H9 (cell line): ENCODE data around the gene IER5L. TPM values are rescaled to one million over a fixed set of nuclear protein-coding genes. Genes with fewer than 3 reads are reported as not detected.

Experiments
- DNase-seq: peaks from one replicate; pipeline ENCODE4 v3.0.0-alpha.2; 2017
- H2AFZ ChIP-seq: one replicate; pipeline ENCODE4 v1.6.1; 2013; ENCODE audit warnings: mild to moderate bottlenecking, low read length, control low read depth, moderate library complexity
- H2AK5ac ChIP-seq: 2 replicates; pipeline ENCODE4 v1.6.1; 2013; ENCODE audit warnings: low read length, control low read depth, mixed read lengths; ENCODE audit not compliant: insufficient read length
- H2BK120ac ChIP-seq: one replicate; pipeline ENCODE4 v1.6.1; 2013; ENCODE audit warnings: low read depth, mild to moderate bottlenecking, low read length, control low read depth, inconsistent platforms; ENCODE audit not compliant: poor library complexity, severe bottlenecking
- H2BK12ac ChIP-seq: 2 replicates; pipeline ENCODE4 v1.6.1; 2013; ENCODE audit warnings: low read length, control low read depth, mixed read lengths, low read depth; ENCODE audit not compliant: insufficient read length
- H2BK15ac ChIP-seq: 2 replicates; pipeline ENCODE4 v1.6.1; 2013; ENCODE audit warnings: low read depth, low read length, control low read depth
- H2BK20ac ChIP-seq: one replicate; pipeline ENCODE4 v1.6.1; 2013; ENCODE audit warnings: low read depth, mild to moderate bottlenecking, low read length, control low read depth, inconsistent platforms; ENCODE audit not compliant: poor library complexity, severe bottlenecking
- H2BK5ac ChIP-seq: 2 replicates; pipeline ENCODE4 v1.6.1; 2013; ENCODE audit warnings: low read length, control low read depth, mixed read lengths; ENCODE audit not compliant: insufficient read length
- H3K14ac ChIP-seq: 2 replicates; pipeline ENCODE4 v1.6.1; 2013; ENCODE audit warnings: low read length, control low read depth; ENCODE audit not compliant: insufficient read depth
- H3K18ac ChIP-seq: 2 replicates; pipeline ENCODE4 v1.6.1; 2013; ENCODE audit warnings: low read depth, mild to moderate bottlenecking, mixed read lengths, low read length, control low read depth; ENCODE audit not compliant: insufficient read length
- H3K23ac ChIP-seq: 2 replicates; pipeline ENCODE4 v1.6.1; 2013; ENCODE audit warnings: low read length, control low read depth, mixed read lengths, low read depth; ENCODE audit not compliant: insufficient read length
- H3K23me2 ChIP-seq: 2 replicates; pipeline ENCODE4 v1.6.1; 2013; ENCODE audit warnings: low read depth, mild to moderate bottlenecking, mixed read lengths, low read length, control low read depth; ENCODE audit not compliant: insufficient read length, poor library complexity, severe bottlenecking
- H3K27ac ChIP-seq: 2 replicates; pipeline ENCODE4 v1.5.1; 2013; ENCODE audit warnings: low read length, control low read depth, mixed read lengths, low read depth; ENCODE audit not compliant: insufficient read length
- H3K27me3 ChIP-seq: 2 replicates; pipeline ENCODE4 v1.6.1; 2013; ENCODE audit warnings: low read length, control low read depth, inconsistent platforms; ENCODE audit not compliant: insufficient read depth
- H3K4ac ChIP-seq: 2 replicates; pipeline ENCODE4 v1.6.1; 2013; ENCODE audit warnings: low read depth, mild to moderate bottlenecking, control low read depth, inconsistent platforms, low read length, moderate library complexity
- H3K4me1 ChIP-seq: 2 replicates; pipeline ENCODE4 v1.6.1; 2013; ENCODE audit warnings: low read length, control low read depth, inconsistent platforms; ENCODE audit not compliant: insufficient read depth
- H3K4me2 ChIP-seq: 2 replicates; pipeline ENCODE4 v1.6.1; 2013; ENCODE audit warnings: low read length, control low read depth, mixed read lengths; ENCODE audit not compliant: insufficient read length, insufficient read depth
- H3K56ac ChIP-seq: 2 replicates; pipeline ENCODE4 v1.6.1; 2013; ENCODE audit warnings: low read depth, mild to moderate bottlenecking, mixed read lengths, low read length, control low read depth; ENCODE audit not compliant: insufficient read length
- H3K79me1 ChIP-seq: 2 replicates; pipeline ENCODE4 v1.6.1; 2013; ENCODE audit warnings: low read depth, mild to moderate bottlenecking, moderate library complexity, low read length, control low read depth, inconsistent platforms; ENCODE audit not compliant: insufficient read depth, poor library complexity, severe bottlenecking
- H3K79me2 ChIP-seq: 2 replicates; pipeline ENCODE4 v1.6.1; 2013; ENCODE audit warnings: low read length, control low read depth, inconsistent platforms; ENCODE audit not compliant: insufficient read depth
- H3K9ac ChIP-seq: 2 replicates; pipeline ENCODE4 v1.6.1; 2013; ENCODE audit warnings: low read length, control low read depth, mixed read lengths; ENCODE audit not compliant: insufficient read length; ENCODE audit errors: extremely low read depth
- H3K9me3 ChIP-seq: one replicate; pipeline ENCODE4 v1.6.1; 2013; ENCODE audit warnings: low read depth, low read length, inconsistent platforms; ENCODE audit not compliant: control insufficient read depth
- H3T11ph ChIP-seq: one replicate; pipeline ENCODE4 v1.6.1; 2013; ENCODE audit warnings: mild to moderate bottlenecking, low read length, control low read depth, inconsistent platforms
- H4K20me1 ChIP-seq: one replicate; pipeline ENCODE4 v1.6.1; 2013; ENCODE audit not compliant: control insufficient read depth, insufficient read length, insufficient read depth
- H4K5ac ChIP-seq: 2 replicates; pipeline ENCODE4 v1.6.1; 2013; ENCODE audit warnings: low read depth, mild to moderate bottlenecking, mixed read lengths, low read length, control low read depth; ENCODE audit not compliant: insufficient read length
- H4K8ac ChIP-seq: replicated peaks from 2 replicates; pipeline ENCODE4 v1.6.1; 2013; ENCODE audit warnings: low read length, control low read depth, mixed read lengths, low read depth; ENCODE audit not compliant: insufficient read length
- H4K91ac ChIP-seq: 2 replicates; pipeline ENCODE4 v1.6.1; 2013; ENCODE audit warnings: low read depth, mild to moderate bottlenecking, moderate library complexity, mixed read lengths, low read length, control low read depth; ENCODE audit not compliant: insufficient read length
- H3K27ac Mint-ChIP-seq, 3 experiments: 2 replicates in 2 of 3; 3 replicates in 1 of 3; pipeline ENCODE4 v1.8.0; 2020 to 2021; ENCODE audit warnings: mixed read lengths in 3 of 3, mild to moderate bottlenecking in 1 of 3, moderate library complexity in 1 of 3
- H3K27me3 Mint-ChIP-seq: 2 replicates; pipeline ENCODE4 v1.8.0; 2021; ENCODE audit warnings: low read depth, mild to moderate bottlenecking, moderate library complexity, mixed read lengths
- H3K36me3 Mint-ChIP-seq, 3 experiments: 2 replicates in 2 of 3; 3 replicates in 1 of 3; pipeline ENCODE4 v1.8.0; 2020 to 2021; ENCODE audit warnings: low read depth in 3 of 3, mixed read lengths in 3 of 3; ENCODE audit not compliant: insufficient read depth in 1 of 3
- H3K4me1 Mint-ChIP-seq, 2 experiments: 2 replicates each; pipeline ENCODE4 v1.8.0; 2020; ENCODE audit warnings: mixed read lengths in 2 of 2
- H3K4me3 Mint-ChIP-seq, 2 experiments: 2 replicates in 1 of 2; 3 replicates in 1 of 2; pipeline ENCODE4 v1.8.0; 2020 to 2021; ENCODE audit warnings: mild to moderate bottlenecking in 2 of 2, mixed read lengths in 2 of 2, moderate library complexity in 1 of 2
- H3K9me3 Mint-ChIP-seq, 2 experiments: 2 replicates in 1 of 2; 3 replicates in 1 of 2; pipeline ENCODE4 v1.8.0; 2020; ENCODE audit warnings: mild to moderate bottlenecking in 2 of 2, mixed read lengths in 2 of 2, moderate library complexity in 1 of 2
- WGBS: extraction: QIAGEN DNeasy Blood & Tissue Kit; methylation state at CpG from one replicate; pipeline ENCODE4 v1.1.7; 2013; ENCODE audit warnings: missing lambda C conversion rate, low lambda C conversion rate, mixed read lengths; ENCODE audit not compliant: insufficient read length; ENCODE audit errors: extremely low coverage; 5-methylcytosine and 5-hydroxymethylcytosine counted together
- total RNA-seq: library from RNA; stranded (reverse); gene quantifications from 2 replicates; pipeline ENCODE4 v1.2.1, GENCODE V29; 2021
- TF ChIP-seq, protein P1 (sequence below): fragments of 200-600 bp; sonication (generic); conservative IDR thresholded peaks from 3 replicates; pipeline ENCODE4 v1.8.0; 2021; ENCODE audit warnings: antibody characterized with exemption, mild to moderate bottlenecking

IER5L gene
- total RNA-seq, 1 experiment from 2014 or later: 1.0 TPM

DNA sequence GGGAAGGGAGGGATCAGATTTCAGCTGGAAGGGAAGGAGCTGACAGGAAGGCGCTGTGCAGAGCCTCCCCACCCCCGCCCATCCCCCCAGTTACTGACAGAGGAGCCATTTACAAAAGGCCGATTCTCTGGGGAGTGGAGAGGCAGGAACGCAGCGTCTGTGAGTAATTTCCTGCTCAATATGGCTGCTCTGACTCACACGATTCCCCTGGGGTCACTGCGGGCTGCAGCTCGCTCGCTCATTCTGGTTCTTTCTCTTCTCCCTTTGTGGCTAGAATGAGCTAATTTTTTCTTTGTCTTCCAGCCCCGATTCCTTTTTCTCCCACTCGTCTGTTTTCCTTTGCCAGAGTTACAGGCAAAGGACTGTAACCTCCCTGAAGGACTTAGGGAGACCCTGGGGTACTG is 38.1 kb downstream of the IER5L start:
- peak overlapping the region; percentile 7 for H3K9ac ChIP-seq
- H4K20me1 ChIP-seq: no peaks in the 10 kb centered on the region
- peak overlapping the region; percentile 90 for H4K91ac ChIP-seq
- peaks cover 5% of the 10 kb centered on the region for H3K23me2 ChIP-seq
- no peaks in the 10 kb centered on the region for H3K27me3 ChIP-seq
- no peak overlapping the region for H4K5ac ChIP-seq
- no peaks in the 10 kb centered on the region for H3K9me3 ChIP-seq
- H3K4me1 ChIP-seq: peaks cover 10% of the 10 kb centered on the region; the same call in 1 of the 2 replicates
- no CpG with 5 or more reads among the region's 11 CpGs for WGBS
- H3K18ac ChIP-seq: peak overlapping the region; percentile 88
- no peak overlapping the region for H3K56ac ChIP-seq
- no peak overlapping the region for H2AK5ac ChIP-seq
- no peak overlapping the region for H3T11ph ChIP-seq
- no peaks in the 10 kb centered on the region for H3K79me2 ChIP-seq
- peak overlapping the region; percentile 17; the same call in 1 of the 2 replicates for H3K4ac ChIP-seq
- H2AFZ ChIP-seq: no peak overlapping the region
- H2BK20ac ChIP-seq: no peak overlapping the region
- no peaks in the 10 kb centered on the region for H3K79me1 ChIP-seq
- Mint-ChIP-seq H3K4me1 (peaks cover 50 to 54% of the 10 kb centered on the region in 2 experiments), H3K9me3 (no peaks in the 10 kb centered on the region; a peak in 1 of 5 replicates), H3K4me3 (peak overlapping the region; percentile 69 to 79), H3K36me3 (peaks cover 16 to 49% (median 43%) of the 10 kb centered on the region in 3 experiments; a peak in 6 of 7 replicates), H3K27me3 (peaks cover 1% of the 10 kb centered on the region; the same call in 1 of the 2 replicates), H3K27ac (peak overlapping the region; percentile 98 to 99 (median 99))
- peak overlapping the region; percentile 55 for H3K4me2 ChIP-seq
- peak; percentile 96 for DNase-seq
- no peak overlapping the region for H3K23ac ChIP-seq
- no peak overlapping the region for H2BK120ac ChIP-seq
- H2BK15ac ChIP-seq: no peak overlapping the region
- H3K14ac ChIP-seq: peak overlapping the region; percentile 84
- TF ChIP-seq, protein P1, sequence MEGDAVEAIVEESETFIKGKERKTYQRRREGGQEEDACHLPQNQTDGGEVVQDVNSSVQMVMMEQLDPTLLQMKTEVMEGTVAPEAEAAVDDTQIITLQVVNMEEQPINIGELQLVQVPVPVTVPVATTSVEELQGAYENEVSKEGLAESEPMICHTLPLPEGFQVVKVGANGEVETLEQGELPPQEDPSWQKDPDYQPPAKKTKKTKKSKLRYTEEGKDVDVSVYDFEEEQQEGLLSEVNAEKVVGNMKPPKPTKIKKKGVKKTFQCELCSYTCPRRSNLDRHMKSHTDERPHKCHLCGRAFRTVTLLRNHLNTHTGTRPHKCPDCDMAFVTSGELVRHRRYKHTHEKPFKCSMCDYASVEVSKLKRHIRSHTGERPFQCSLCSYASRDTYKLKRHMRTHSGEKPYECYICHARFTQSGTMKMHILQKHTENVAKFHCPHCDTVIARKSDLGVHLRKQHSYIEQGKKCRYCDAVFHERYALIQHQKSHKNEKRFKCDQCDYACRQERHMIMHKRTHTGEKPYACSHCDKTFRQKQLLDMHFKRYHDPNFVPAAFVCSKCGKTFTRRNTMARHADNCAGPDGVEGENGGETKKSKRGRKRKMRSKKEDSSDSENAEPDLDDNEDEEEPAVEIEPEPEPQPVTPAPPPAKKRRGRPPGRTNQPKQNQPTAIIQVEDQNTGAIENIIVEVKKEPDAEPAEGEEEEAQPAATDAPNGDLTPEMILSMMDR: no peak
- no peak overlapping the region for H2BK12ac ChIP-seq
- H4K8ac ChIP-seq: no peak overlapping the region
- H3K27ac ChIP-seq: peak overlapping the region; percentile 84
- H2BK5ac ChIP-seq: no peak overlapping the region
